Lower leg skin (tissue), 4 donors: Measurements from ENCODE around the gene AP3B1. TPM values are rescaled to one million over a fixed set of nuclear protein-coding genes. Genes with fewer than 3 reads are reported as not detected.

Experiments used
- DNase-seq, 2 donors: peaks; one replicate each; pipeline ENCODE4 v3.0.0-alpha.2; 2019; ENCODE audit warnings: low spot score in 2 of 2
- H3K4me3 ChIP-seq: fragments of 200-600 bp; sonication (generic); 2 replicates; pipeline ENCODE4 v1.5.1; 2017; ENCODE audit warnings: mild to moderate bottlenecking, low read depth; ENCODE audit not compliant: poor library complexity, severe bottlenecking
- CTCF ChIP-seq, 3 donors: fragments of 450-650 bp; IDR thresholded peaks; one replicate each; pipeline ENCODE4 v1.5.1; 2016; ENCODE audit warnings: antibody characterized with exemption in 3 of 3, mild to moderate bottlenecking in 3 of 3, moderate library complexity in 2 of 3
- POLR2A ChIP-seq, 2 donors: fragments of 450-650 bp; IDR thresholded peaks; one replicate each; pipeline ENCODE4 v1.6.1; 2016 to 2017; ENCODE audit warnings: antibody characterized with exemption in 2 of 2, mild to moderate bottlenecking in 1 of 2, moderate library complexity in 1 of 2
- WGBS, 2 donors: methylation state at CpG; one replicate each; pipeline ENCODE4 v1.1.5; 2018; 5-methylcytosine and 5-hydroxymethylcytosine counted together
- intact Hi-C: fragments of 100-400 bp; cut with DNase I; formaldehyde crosslinking; loops from one replicate; pipeline ENCODE4 v1.15.0; 2023; ENCODE audit warnings: low total_unique reads
- total RNA-seq, 4 donors: library from RNA; depleted of rRNA; stranded (reverse); fragments of >200 nt; gene quantifications; one replicate each; pipeline ENCODE4 v1.1.0, GENCODE V29; 2016

AP3B1 gene
- total RNA-seq, 4 donors from 2014 or later = 23.5 to 37.7 (median 33.3) TPM

- TF ChIP-seq POLR2A (IDR thresholded peaks at IDR 0.05) = no peak
- TF ChIP-seq CTCF (IDR thresholded peaks at IDR 0.05) = no peak
- WGBS, 2 donors = 20 to 25% methylated on average over 19 of the region's 19 CpGs
- intact Hi-C loops = no loop called here
- H3K4me3 ChIP-seq = no peak overlapping the region
- no peak for DNase-seq
These were observed 321.3 kb downstream of the AP3B1 start for GRCh38 chr5:77973253-77973609.

GRCh38 chr5:77972469-77973252, 321.8 kb downstream of the AP3B1 start:
- WGBS, 2 donors = 5 to 7% methylated on average over 19 to 39 of the region's 57 CpGs
- intact Hi-C loops = no loop called here
- TF ChIP-seq POLR2A (IDR thresholded peaks at IDR 0.05) = no peak
- no peak for TF ChIP-seq CTCF (IDR thresholded peaks at IDR 0.05)

GRCh38 chr5:77971776-77972468, 322.6 kb downstream of the AP3B1 start:
- intact Hi-C loops = no loop called here
- TF ChIP-seq CTCF (IDR thresholded peaks at IDR 0.05) (no peak), POLR2A (IDR thresholded peaks at IDR 0.05) (no peak)
- H3K4me3 ChIP-seq = no peak overlapping the region
- DNase-seq = no peak
- WGBS, 2 donors = 21 to 37% methylated on average over 16 of the region's 16 CpGs

More at GRCh38 chr5:77972469-77973252, 321.8 kb downstream of the AP3B1 start:
- no peak for DNase-seq
- no peak overlapping the region for H3K4me3 ChIP-seq

GRCh38 chr5:77970891-77971290, 323.6 kb downstream of the AP3B1 start:
- TF ChIP-seq CTCF (IDR thresholded peaks at IDR 0.05) (no peak), POLR2A (IDR thresholded peaks at IDR 0.05) (no peak)
- no peak for DNase-seq
- H3K4me3 ChIP-seq = no peak overlapping the region
- 66 to 89% methylated on average over 5 of the region's 5 CpGs for WGBS, 2 donors
- intact Hi-C loops = no loop called here

- H3K4me3 ChIP-seq = no peak overlapping the region
- intact Hi-C loops = no loop called here
- TF ChIP-seq POLR2A (IDR thresholded peaks at IDR 0.05) (no peak), CTCF (IDR thresholded peaks at IDR 0.05) (no peak)
- DNase-seq = no peak
- 91 to 94% methylated on average over 4 of the region's 4 CpGs for WGBS, 2 donors
These were observed 330.7 kb downstream of the AP3B1 start for GRCh38 chr5:77963795-77964194.
